ENCODE measurements around the gene TMEM87B. TPM values are rescaled to one million over a fixed set of nuclear protein-coding genes. Genes with fewer than 3 reads are reported as not detected.

TMEM87B gene
- total and polyA plus RNA-seq, 2 donors (not counting 1 experiment from before 2014, with no cell fraction given), result 30.5 to 31.5 TPM

- Histone ChIP-seq H3K79me2 (ENCODE audit: control insufficient read depth, insufficient read depth, low read length) (no peaks in the 10 kb centered on the region), H3K27me3 (ENCODE audit: control insufficient read depth, insufficient read depth, low read length) (no peaks in the 10 kb centered on the region), H4K20me1 (ENCODE audit: control insufficient read depth, extremely low read depth, insufficient read depth, low read length) (no peaks in the 10 kb centered on the region), H3K27ac (ENCODE audit: insufficient read depth, low read length) (no peak overlapping the region), H3K9ac (ENCODE audit: insufficient read depth, low read length) (no peak overlapping the region), H3K36me3 (ENCODE audit: control insufficient read depth, insufficient read depth, low read length) (no peaks in the 10 kb centered on the region), H3K4me3 (replicated peaks in 1 of 4; ENCODE audit: control extremely low read depth in 1 of 4, insufficient read depth in 1 of 4, low read depth in 3 of 4, low read length in 4 of 4) (no peak overlapping the region), H2AFZ (ENCODE audit: low read length) (no peak overlapping the region), H3K4me2 (ENCODE audit: extremely low read depth, insufficient read depth, low read length) (no peak overlapping the region), H3K4me1 (ENCODE audit: control insufficient read depth, extremely low read depth, insufficient read depth, low read length) (no peaks in the 10 kb centered on the region), H3K9me3 (ENCODE audit: control insufficient read depth, insufficient read depth, low read depth, low read length) (no peaks in the 10 kb centered on the region)
- TF ChIP-seq, protein P1, sequence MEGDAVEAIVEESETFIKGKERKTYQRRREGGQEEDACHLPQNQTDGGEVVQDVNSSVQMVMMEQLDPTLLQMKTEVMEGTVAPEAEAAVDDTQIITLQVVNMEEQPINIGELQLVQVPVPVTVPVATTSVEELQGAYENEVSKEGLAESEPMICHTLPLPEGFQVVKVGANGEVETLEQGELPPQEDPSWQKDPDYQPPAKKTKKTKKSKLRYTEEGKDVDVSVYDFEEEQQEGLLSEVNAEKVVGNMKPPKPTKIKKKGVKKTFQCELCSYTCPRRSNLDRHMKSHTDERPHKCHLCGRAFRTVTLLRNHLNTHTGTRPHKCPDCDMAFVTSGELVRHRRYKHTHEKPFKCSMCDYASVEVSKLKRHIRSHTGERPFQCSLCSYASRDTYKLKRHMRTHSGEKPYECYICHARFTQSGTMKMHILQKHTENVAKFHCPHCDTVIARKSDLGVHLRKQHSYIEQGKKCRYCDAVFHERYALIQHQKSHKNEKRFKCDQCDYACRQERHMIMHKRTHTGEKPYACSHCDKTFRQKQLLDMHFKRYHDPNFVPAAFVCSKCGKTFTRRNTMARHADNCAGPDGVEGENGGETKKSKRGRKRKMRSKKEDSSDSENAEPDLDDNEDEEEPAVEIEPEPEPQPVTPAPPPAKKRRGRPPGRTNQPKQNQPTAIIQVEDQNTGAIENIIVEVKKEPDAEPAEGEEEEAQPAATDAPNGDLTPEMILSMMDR (conservative IDR thresholded peaks at IDR 0.05 in 1 of 2, IDR thresholded peaks at IDR 0.05 in 1 of 2; ENCODE audit: low read depth in 1 of 2, low read length in 2 of 2), result no peak
- no peak for TF ChIP-seq EZH2 (IDR thresholded peaks at IDR 0.05; ENCODE audit: low read length, missing control alignments)
- DNase-seq (ENCODE audit: low read depth in 2 of 2), result no peak
These were observed 109.8 kb downstream of the TMEM87B start for GRCh38 chr2:112164876-112165275.

DNA sequence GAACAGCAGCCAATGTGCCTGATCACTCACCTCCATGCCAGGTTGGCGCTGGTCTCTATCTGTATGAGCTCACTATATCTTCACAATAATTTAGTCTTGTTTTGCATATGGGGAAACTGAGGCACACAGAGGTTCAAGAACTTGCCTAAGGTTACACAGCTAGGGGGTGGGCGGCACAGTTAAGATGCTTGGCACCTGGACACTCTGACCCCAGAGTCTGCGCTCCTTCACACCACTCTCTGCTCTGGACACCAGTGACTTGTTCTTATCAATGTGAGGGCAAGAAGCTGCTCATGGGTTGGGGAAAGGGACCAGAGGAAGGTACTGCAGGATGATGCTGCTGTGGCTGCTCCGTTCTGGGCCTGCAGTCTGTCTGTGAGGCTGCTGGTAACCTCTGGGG lies 110.2 kb downstream of the TMEM87B start:
- TF ChIP-seq, protein P1 (conservative IDR thresholded peaks at IDR 0.05 in 1 of 2, IDR thresholded peaks at IDR 0.05 in 1 of 2; ENCODE audit: low read depth in 1 of 2, low read length in 2 of 2), result no peak
- no peak for TF ChIP-seq EZH2 (IDR thresholded peaks at IDR 0.05; ENCODE audit: low read length, missing control alignments)
- Histone ChIP-seq H3K4me1 (ENCODE audit: control insufficient read depth, extremely low read depth, insufficient read depth, low read length) (no peaks in the 10 kb centered on the region), H2AFZ (ENCODE audit: low read length) (no peak overlapping the region), H3K9me3 (ENCODE audit: control insufficient read depth, insufficient read depth, low read depth, low read length) (no peaks in the 10 kb centered on the region), H3K79me2 (ENCODE audit: control insufficient read depth, insufficient read depth, low read length) (no peaks in the 10 kb centered on the region), H3K27me3 (ENCODE audit: control insufficient read depth, insufficient read depth, low read length) (no peaks in the 10 kb centered on the region), H3K9ac (ENCODE audit: insufficient read depth, low read length) (no peak overlapping the region), H3K4me3 (replicated peaks in 1 of 4; ENCODE audit: control extremely low read depth in 1 of 4, insufficient read depth in 1 of 4, low read depth in 3 of 4, low read length in 4 of 4) (no peak overlapping the region), H3K4me2 (ENCODE audit: extremely low read depth, insufficient read depth, low read length) (no peak overlapping the region), H3K27ac (ENCODE audit: insufficient read depth, low read length) (no peak overlapping the region), H3K36me3 (ENCODE audit: control insufficient read depth, insufficient read depth, low read length) (no peaks in the 10 kb centered on the region), H4K20me1 (ENCODE audit: control insufficient read depth, extremely low read depth, insufficient read depth, low read length) (no peaks in the 10 kb centered on the region)
- no peak for DNase-seq (ENCODE audit: low read depth in 2 of 2)

DNA sequence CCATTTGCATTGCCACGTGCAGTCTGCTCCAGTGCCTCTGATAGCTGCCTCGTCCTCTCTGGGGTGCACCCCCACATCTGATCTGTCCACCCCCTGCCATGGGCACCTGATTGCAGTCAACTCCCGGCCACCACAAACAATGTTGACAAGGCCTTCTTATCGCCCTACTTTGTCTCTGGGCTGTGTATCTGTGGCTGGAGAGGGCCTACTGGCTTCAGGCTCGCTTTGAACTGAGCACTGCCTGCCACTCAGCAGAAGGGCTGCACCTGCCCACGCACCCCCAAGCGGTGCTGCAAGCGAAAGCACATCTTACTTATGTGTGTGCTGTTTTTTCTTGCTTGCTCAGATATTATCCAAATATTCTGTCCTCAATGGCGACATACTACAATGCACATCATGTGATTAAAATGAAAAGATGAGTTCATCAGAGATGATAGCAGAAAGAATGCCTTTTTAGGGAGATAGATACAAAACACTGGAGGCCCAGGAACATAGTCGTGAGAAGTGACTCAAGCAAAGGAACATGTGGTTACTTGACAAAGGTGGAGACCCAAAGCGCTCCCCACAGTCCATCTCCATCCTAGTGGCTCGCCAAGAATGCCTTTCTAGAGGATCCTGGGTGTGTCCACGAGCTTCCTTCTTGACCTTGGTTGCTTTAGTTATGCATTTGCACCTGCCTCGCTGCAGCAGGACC lies 111.9 kb downstream of the TMEM87B start:
- Histone ChIP-seq H3K79me2 (ENCODE audit: control insufficient read depth, insufficient read depth, low read length) (no peaks in the 10 kb centered on the region), H4K20me1 (ENCODE audit: control insufficient read depth, extremely low read depth, insufficient read depth, low read length) (no peaks in the 10 kb centered on the region), H3K27me3 (ENCODE audit: control insufficient read depth, insufficient read depth, low read length) (no peaks in the 10 kb centered on the region), H3K4me2 (ENCODE audit: extremely low read depth, insufficient read depth, low read length) (no peak overlapping the region), H2AFZ (ENCODE audit: low read length) (no peak overlapping the region), H3K36me3 (ENCODE audit: control insufficient read depth, insufficient read depth, low read length) (no peaks in the 10 kb centered on the region), H3K9ac (ENCODE audit: insufficient read depth, low read length) (no peak overlapping the region), H3K27ac (ENCODE audit: insufficient read depth, low read length) (no peak overlapping the region), H3K4me3 (replicated peaks in 1 of 4; ENCODE audit: control extremely low read depth in 1 of 4, insufficient read depth in 1 of 4, low read depth in 3 of 4, low read length in 4 of 4) (no peak overlapping the region), H3K4me1 (ENCODE audit: control insufficient read depth, extremely low read depth, insufficient read depth, low read length) (no peaks in the 10 kb centered on the region), H3K9me3 (ENCODE audit: control insufficient read depth, insufficient read depth, low read depth, low read length) (no peaks in the 10 kb centered on the region)
- TF ChIP-seq EZH2 (IDR thresholded peaks at IDR 0.05; ENCODE audit: low read length, missing control alignments), result no peak
- TF ChIP-seq, protein P1 (conservative IDR thresholded peaks at IDR 0.05 in 1 of 2, IDR thresholded peaks at IDR 0.05 in 1 of 2; ENCODE audit: low read depth in 1 of 2, low read length in 2 of 2), result no peak
- no peak for DNase-seq (ENCODE audit: low read depth in 2 of 2)

Measured in fibroblast of lung (primary cell).